HCT116 (cell line): Measurements from ENCODE around the gene LRRC46. TPM values are rescaled to one million over a fixed set of nuclear protein-coding genes. Genes with fewer than 3 reads are reported as not detected.

Experiments
- ATAC-seq: fragments of 200-7000 bp; cut with Tn5 transposase; 2 replicates; pipeline ENCODE4 v1.9.1; 2020; ENCODE audit warnings: mild to moderate bottlenecking, moderate library complexity
- BruUV-seq: library from RNA; stranded (reverse); fragments of 400-500 nt; replicated peaks from 2 replicates; lab custom pipeline; 2021; lab: Mats Ljungman, UMichigan
- CTCF ChIA-PET: fragments of 300-600 bp; sonication (Branson Sonifier 250); formaldehyde crosslinking; loops from one replicate; lab custom pipeline; 2021; ENCODE audit warnings: antibody characterized with exemption; lab: Charles Lee
- POLR2A ChIA-PET: fragments of 300-600, 350-600 bp; sonication (Branson Sonifier 250); formaldehyde crosslinking; loops from one replicate; lab custom pipeline; 2021; ENCODE audit warnings: antibody characterized with exemption; lab: Charles Lee
- RAD21 ChIA-PET, 2 experiments: fragments of 300-600 bp; sonication (Branson Sonifier 250); formaldehyde crosslinking; loops; one replicate each; lab custom pipeline; 2023; ENCODE audit warnings: low total read pairs in 2 of 2; ENCODE audit not compliant: uncharacterized antibody in 2 of 2, unreplicated experiment in 2 of 2, low non-redundant PET in 1 of 2; lab: Charles Lee
- DNase-seq: peaks from one replicate; pipeline ENCODE4 v3.0.0-alpha.2; 2010; ENCODE audit warnings: low read depth, low spot score
- H2AFZ ChIP-seq: fragments of 200-600 bp; shearing (Covaris generic), sonication (generic); 2 replicates; pipeline ENCODE4 v1.6.1; 2017; ENCODE audit warnings: low read depth, mixed run types, mixed read lengths, antibody characterized with exemption, low read length; ENCODE audit not compliant: poor library complexity, severe bottlenecking
- H3K27ac ChIP-seq: 2 replicates; pipeline ENCODE4 v1.5.1; 2012; ENCODE audit warnings: low read depth, low read length
- H3K27me3 ChIP-seq: fragments of 200-600 bp; sonication (generic); 2 replicates; pipeline ENCODE4 v1.6.1; 2016; ENCODE audit warnings: mixed run types, low read length, mixed read lengths; ENCODE audit not compliant: insufficient read depth
- H3K36me3 ChIP-seq, 2 experiments: fragments of 200-500 bp in 1 of 2; fragments of 200-600 bp in 1 of 2; sonication (Bioruptor generic) in 1 of 2; sonication (generic) in 1 of 2; 2 replicates each; pipeline versions ENCODE4 v1.5.1 to v1.6.1; 2014 to 2016; ENCODE audit warnings: low read length in 2 of 2, inconsistent platforms in 1 of 2, mixed read lengths in 1 of 2, mixed run types in 1 of 2; ENCODE audit not compliant: insufficient read depth in 2 of 2, control insufficient read depth in 1 of 2
- H3K4me1 ChIP-seq, 2 experiments: fragments of 200-600 bp in 1 of 2; sonication (generic) in 1 of 2; 2 replicates each; pipeline versions ENCODE4 v1.5.1 to v1.6.1; 2012 to 2017; ENCODE audit warnings: low read length in 2 of 2, inconsistent platforms in 1 of 2, mild to moderate bottlenecking in 1 of 2, mixed read lengths in 1 of 2, mixed run types in 1 of 2, moderate library complexity in 1 of 2; ENCODE audit not compliant: insufficient read depth in 2 of 2, control insufficient read depth in 1 of 2
- H3K4me2 ChIP-seq: fragments of 200-600 bp; sonication (generic); 2 replicates; pipeline ENCODE4 v1.6.1; 2017; ENCODE audit warnings: mixed run types, low read length, mixed read lengths
- H3K4me3 ChIP-seq, 2 experiments: fragments of 200-600 bp in 1 of 2; sonication (generic) in 1 of 2; replicated peaks in 1 of 2; 2 replicates each; pipeline ENCODE4 v1.5.1; 2011 to 2016; ENCODE audit warnings: low read length in 2 of 2, control low read depth in 1 of 2, low read depth in 1 of 2, mild to moderate bottlenecking in 1 of 2, mixed read lengths in 1 of 2, mixed run types in 1 of 2
- H3K79me2 ChIP-seq: fragments of 200-600 bp; sonication (generic); 2 replicates; pipeline ENCODE4 v1.6.1; 2017; ENCODE audit warnings: mild to moderate bottlenecking, mixed run types, low read length, moderate library complexity, mixed read lengths; ENCODE audit not compliant: insufficient read depth
- H3K9ac ChIP-seq: fragments of 200-600 bp; sonication (generic); 2 replicates; pipeline ENCODE4 v1.6.1; 2016; ENCODE audit warnings: low read length, mixed read lengths
- H3K9me2 ChIP-seq: fragments of 200-600 bp; sonication (generic), shearing (Covaris generic); 2 replicates; pipeline ENCODE4 v1.6.1; 2017; ENCODE audit warnings: mixed run types, mild to moderate bottlenecking, moderate library complexity; ENCODE audit not compliant: insufficient read depth
- H3K9me3 ChIP-seq, 2 experiments: fragments of 200-500 bp in 1 of 2; fragments of 200-600 bp in 1 of 2; sonication (Bioruptor generic) in 1 of 2; sonication (generic) in 1 of 2; 2 replicates each; pipeline ENCODE4 v1.6.1; 2014 to 2017; ENCODE audit warnings: low read length in 2 of 2, mixed read lengths in 2 of 2, inconsistent platforms in 1 of 2, low read depth in 1 of 2, mild to moderate bottlenecking in 1 of 2, mixed run types in 1 of 2, moderate library complexity in 1 of 2; ENCODE audit not compliant: control insufficient read depth in 1 of 2, insufficient read depth in 1 of 2
- H4K20me1 ChIP-seq: fragments of 200-600 bp; sonication (generic), shearing (Covaris generic); 2 replicates; pipeline ENCODE4 v1.6.1; 2017; ENCODE audit warnings: mixed run types, mild to moderate bottlenecking, moderate library complexity; ENCODE audit not compliant: insufficient read depth
- ATF3 ChIP-seq: IDR thresholded peaks from 2 replicates; pipeline ENCODE4 v1.6.1; 2012
- CBX3 ChIP-seq: IDR thresholded peaks from 2 replicates; pipeline ENCODE4 v1.6.1; 2012; ENCODE audit warnings: low read depth
- CEBPB ChIP-seq: IDR thresholded peaks from 2 replicates; pipeline ENCODE4 v1.6.1; 2012; ENCODE audit warnings: low read depth
- ELF1 ChIP-seq: IDR thresholded peaks from 2 replicates; pipeline ENCODE4 v1.6.1; 2012; ENCODE audit warnings: low read depth, borderline replicate concordance
- EZH2 ChIP-seq: fragments of 200-600 bp; sonication (generic); IDR thresholded peaks from 2 replicates; pipeline ENCODE4 v1.6.1; 2017; ENCODE audit warnings: antibody characterized with exemption, mixed run types
- EZH2phosphoT487 ChIP-seq: fragments of 200-600 bp; IDR thresholded peaks from 2 replicates; pipeline ENCODE4 v1.6.1; 2018; ENCODE audit warnings: antibody characterized with exemption, borderline replicate concordance
- FOSL1 ChIP-seq: IDR thresholded peaks from 2 replicates; pipeline ENCODE4 v1.6.1; 2012; ENCODE audit warnings: low read depth
- JUND ChIP-seq: IDR thresholded peaks from 2 replicates; pipeline ENCODE4 v1.6.1; 2012
- POLR2AphosphoS5 ChIP-seq: IDR thresholded peaks from 2 replicates; pipeline ENCODE4 v1.6.1; 2011; ENCODE audit warnings: mild to moderate bottlenecking, low read depth, low read length, moderate library complexity
- RAD21 ChIP-seq: IDR thresholded peaks from 2 replicates; pipeline ENCODE4 v1.6.1; 2012; ENCODE audit warnings: low read depth, mild to moderate bottlenecking
- SP1 ChIP-seq: IDR thresholded peaks from 2 replicates; pipeline ENCODE4 v1.6.1; 2012; ENCODE audit warnings: low read depth
- TCF7L2 ChIP-seq: IDR thresholded peaks from 2 replicates; pipeline ENCODE4 v1.7.0; 2011; ENCODE audit warnings: borderline replicate concordance, inconsistent platforms; ENCODE audit not compliant: insufficient read depth, insufficient read length; ENCODE audit errors: extremely low read depth
- YY1 ChIP-seq: IDR thresholded peaks from 2 replicates; pipeline ENCODE4 v1.6.1; 2011; ENCODE audit warnings: low read length, low read depth, moderate library complexity, mild to moderate bottlenecking; ENCODE audit not compliant: insufficient replicate concordance; ENCODE audit errors: extremely low read depth
- ZBTB33 ChIP-seq: IDR thresholded peaks from 2 replicates; pipeline ENCODE4 v1.6.1; 2011; ENCODE audit warnings: mild to moderate bottlenecking, low read length, moderate library complexity; ENCODE audit not compliant: insufficient replicate concordance; ENCODE audit errors: extremely low read depth
- ZFX ChIP-seq: fragments of 450-650 bp; IDR thresholded peaks from 2 replicates; pipeline ENCODE4 v1.6.1; 2017
- ZNF274 ChIP-seq: fragments of 200-500 bp; sonication (Bioruptor generic); IDR thresholded peaks from 2 replicates; pipeline ENCODE4 v1.6.1; 2014; ENCODE audit warnings: mild to moderate bottlenecking, low read depth, low read length, inconsistent platforms
- intact Hi-C: fragments of 100-400 bp; cut with micrococcal nuclease; formaldehyde crosslinking; loops from 2 replicates; pipeline ENCODE4 v1.10.0; 2022
- total RNA-seq: library from RNA; stranded (reverse); gene quantifications from one replicate; pipeline ENCODE4 v1.2.1, GENCODE V29; 2021; ENCODE audit not compliant: unreplicated experiment

LRRC46 gene
- total RNA-seq, 1 experiment from 2014 or later = 0.76 TPM

- no peaks in the 10 kb centered on the region for H3K9me2 ChIP-seq
- H3K9me3 ChIP-seq = no peaks in the 10 kb centered on the region
- intact Hi-C loops = no loop called here
- H3K4me1 ChIP-seq = peaks cover 13 to 31% of the 10 kb centered on the region in 2 experiments
- no peaks in the 10 kb centered on the region for H3K79me2 ChIP-seq
- no peak overlapping the region for H2AFZ ChIP-seq
- H4K20me1 ChIP-seq = no peaks in the 10 kb centered on the region
- ATAC-seq (no peak), DNase-seq (no peak)
- no TSS peak for BruUV-seq
- no peak overlapping the region for H3K27ac ChIP-seq
- H3K9ac ChIP-seq = no peak overlapping the region
- ChIA-PET RAD21 (no interaction called here), CTCF (interaction anchor here (1.0 to 2.4 kb wide), 3 partner anchors 21 to 26 kb away, joined by 3 to 15 read pairs (median 5); partner anchors contain the start of gene SCRN2), POLR2A (no interaction called here)
- TF ChIP-seq JUND (no peak), TCF7L2 (no peak), CBX3 (no peak), CEBPB (no peak), FOSL1 (no peak), YY1 (no peak)
- H3K36me3 ChIP-seq = no peaks in the 10 kb centered on the region
- H3K27me3 ChIP-seq = 0 out of 2 replicates have a peak, but pooled peaks cover under 1% of the 10 kb centered on the region
- H3K4me3 ChIP-seq = no peak overlapping the region
- no peak overlapping the region for H3K4me2 ChIP-seq
These were observed 33.3 kb downstream of the LRRC46 start for GRCh38 chr17:47864791-47865216.

GRCh38 chr17:47866941-47867340 is 35.5 kb downstream of the LRRC46 start:
- no peak overlapping the region for H3K4me2 ChIP-seq
- H2AFZ ChIP-seq = no peak overlapping the region
- no peaks in the 10 kb centered on the region for H3K9me3 ChIP-seq
- H3K36me3 ChIP-seq = no peaks in the 10 kb centered on the region
- H3K27ac ChIP-seq = no peak overlapping the region
- H3K4me3 ChIP-seq = no peak overlapping the region
- DNase-seq (no peak), ATAC-seq (no peak)
- RAD21 ChIA-PET = no interaction called here
- TF ChIP-seq ELF1 (no peak), EZH2phosphoT487 (no peak), FOSL1 (no peak), TCF7L2 (no peak), ZBTB33 (no peak), ATF3 (no peak), CEBPB (no peak), POLR2AphosphoS5 (no peak), ZNF274 (no peak), CBX3 (no peak), EZH2 (no peak), ZFX (no peak), SP1 (no peak), RAD21 (no peak), JUND (no peak)
- H3K9ac ChIP-seq = no peak overlapping the region
- intact Hi-C loops = no loop called here
- CTCF ChIA-PET = no interaction called here
- no peaks in the 10 kb centered on the region for H4K20me1 ChIP-seq
- no TSS peak for BruUV-seq
- H3K4me1 ChIP-seq = peaks cover 17 to 36% of the 10 kb centered on the region in 2 experiments
- POLR2A ChIA-PET = no interaction called here
- no peaks in the 10 kb centered on the region for H3K79me2 ChIP-seq
- no peaks in the 10 kb centered on the region for H3K9me2 ChIP-seq
- H3K27me3 ChIP-seq = peaks cover 7% of the 10 kb centered on the region; the same call in 1 of the 2 replicates
